OCI-LY1 (cell line): Measurements from ENCODE around the gene RETNLB.

Source experiments
- H2AFZ ChIP-seq: fragments of 200-600 bp; sonication (generic), shearing (Covaris generic); 2 replicates; pipeline ENCODE4 v1.6.0; 2014; ENCODE audit warnings: antibody characterized with exemption, mild to moderate bottlenecking, low read length
- H3F3A ChIP-seq: fragments of 200-600 bp; sonication (generic), shearing (Covaris generic); 2 replicates; pipeline ENCODE4 v1.6.0; 2014; ENCODE audit warnings: mild to moderate bottlenecking, antibody characterized with exemption, low read length, moderate library complexity; ENCODE audit not compliant: insufficient read depth
- H3K27ac ChIP-seq: fragments of 200-600 bp; sonication (generic); 2 replicates; pipeline ENCODE4 v1.5.1; 2014; ENCODE audit warnings: low read length, mixed run types, mild to moderate bottlenecking, low read depth; ENCODE audit not compliant: poor library complexity, severe bottlenecking
- H3K27me3 ChIP-seq: fragments of 200-600 bp; sonication (generic); 2 replicates; pipeline ENCODE4 v1.6.0; 2014; ENCODE audit warnings: antibody characterized with exemption, mild to moderate bottlenecking, low read length, moderate library complexity; ENCODE audit not compliant: insufficient read depth
- H3K36me3 ChIP-seq: fragments of 200-600 bp; sonication (generic); 2 replicates; pipeline ENCODE4 v1.6.1; 2014; ENCODE audit warnings: mild to moderate bottlenecking, antibody characterized with exemption, low read length, moderate library complexity, mixed read lengths; ENCODE audit not compliant: insufficient read depth
- H3K4me1 ChIP-seq: fragments of 200-600 bp; sonication (generic); 2 replicates; pipeline ENCODE4 v1.5.1; 2014; ENCODE audit warnings: mild to moderate bottlenecking, low read length, moderate library complexity; ENCODE audit not compliant: insufficient read depth, severe bottlenecking
- H3K4me2 ChIP-seq: fragments of 200-600 bp; sonication (generic), shearing (Covaris generic); 2 replicates; pipeline ENCODE4 v1.6.1; 2014; ENCODE audit warnings: low read length
- H3K4me3 ChIP-seq: fragments of 200-600 bp; sonication (generic); 2 replicates; pipeline ENCODE4 v1.5.1; 2014; ENCODE audit warnings: low read length, low read depth, mild to moderate bottlenecking, mixed read lengths; ENCODE audit not compliant: poor library complexity, severe bottlenecking
- H3K79me2 ChIP-seq: fragments of 200-600 bp; shearing (Covaris generic); 2 replicates; pipeline ENCODE4 v1.6.1; 2016; ENCODE audit warnings: mixed run types, low read length, mixed read lengths; ENCODE audit not compliant: insufficient read depth
- H3K9ac ChIP-seq: fragments of 200-600 bp; sonication (generic), shearing (Covaris generic); 2 replicates; pipeline ENCODE4 v1.6.1; 2014; ENCODE audit warnings: mild to moderate bottlenecking, low read length, mixed read lengths
- H3K9me2 ChIP-seq: fragments of 200-600 bp; sonication (generic), shearing (Covaris generic); 2 replicates; pipeline ENCODE4 v1.6.1; 2014; ENCODE audit warnings: low read depth, mild to moderate bottlenecking, low read length, mixed read lengths
- H3K9me3 ChIP-seq: fragments of 200-600 bp; shearing (Covaris generic); 2 replicates; pipeline ENCODE4 v1.6.1; 2014; ENCODE audit warnings: low read length, mixed read lengths
- H4K20me1 ChIP-seq: fragments of 200-600 bp; sonication (generic), shearing (Covaris generic); 2 replicates; pipeline ENCODE4 v1.6.0; 2016; ENCODE audit warnings: mild to moderate bottlenecking, low read length; ENCODE audit not compliant: insufficient read depth
- CTCF ChIP-seq: fragments of 200-600 bp; sonication (generic), shearing (Covaris generic); IDR thresholded peaks from 2 replicates; pipeline ENCODE4 v1.5.1; 2017; ENCODE audit warnings: mild to moderate bottlenecking, antibody characterized with exemption, low read length, moderate library complexity, mixed read lengths
- EZH2 ChIP-seq: fragments of 200-600 bp; sonication (generic), shearing (Covaris generic); IDR thresholded peaks from 2 replicates; pipeline ENCODE4 v1.8.0; 2017; ENCODE audit warnings: borderline replicate concordance, mixed run types, mild to moderate bottlenecking, antibody characterized with exemption, low read length, moderate library complexity, mixed read lengths

The RETNLB gene

GRCh38 chr3:108755686-108756085, 1.5 kb downstream of the RETNLB start:
- H3K9me2 ChIP-seq, result no peaks in the 10 kb centered on the region
- H3K4me2 ChIP-seq, result no peak overlapping the region
- H4K20me1 ChIP-seq, result no peaks in the 10 kb centered on the region
- no peak overlapping the region for H3K4me3 ChIP-seq
- no peaks in the 10 kb centered on the region for H3K9me3 ChIP-seq
- H3K9ac ChIP-seq, result no peak overlapping the region
- H3K27me3 ChIP-seq, result no peaks in the 10 kb centered on the region
- H3K4me1 ChIP-seq, result no peaks in the 10 kb centered on the region
- no peak overlapping the region for H2AFZ ChIP-seq
- H3K27ac ChIP-seq, result no peak overlapping the region
- H3K36me3 ChIP-seq, result no peaks in the 10 kb centered on the region
- H3K79me2 ChIP-seq, result no peaks in the 10 kb centered on the region
- no peaks in the 10 kb centered on the region for H3F3A ChIP-seq
- no peak for TF ChIP-seq CTCF
- no peak for TF ChIP-seq EZH2

- no peak overlapping the region for H3K4me2 ChIP-seq
- H3K27ac ChIP-seq, result no peak overlapping the region
- no peaks in the 10 kb centered on the region for H3F3A ChIP-seq
- H3K79me2 ChIP-seq, result no peaks in the 10 kb centered on the region
- no peak for TF ChIP-seq EZH2
- TF ChIP-seq CTCF, result no peak
- H3K36me3 ChIP-seq, result no peaks in the 10 kb centered on the region
- H3K27me3 ChIP-seq, result no peaks in the 10 kb centered on the region
- no peaks in the 10 kb centered on the region for H4K20me1 ChIP-seq
- no peak overlapping the region for H3K4me3 ChIP-seq
- H3K9me2 ChIP-seq, result no peaks in the 10 kb centered on the region
- H3K9ac ChIP-seq, result no peak overlapping the region
- H3K4me1 ChIP-seq, result no peaks in the 10 kb centered on the region
- no peak overlapping the region for H2AFZ ChIP-seq
- no peaks in the 10 kb centered on the region for H3K9me3 ChIP-seq
These were observed 12.4 kb downstream of the RETNLB start for GRCh38 chr3:108744762-108745161.

GRCh38 chr3:108742929-108743328, 14.3 kb downstream of the RETNLB start:
- H3K27ac ChIP-seq, result no peak overlapping the region
- H3K9ac ChIP-seq, result no peak overlapping the region
- H2AFZ ChIP-seq, result no peak overlapping the region
- no peaks in the 10 kb centered on the region for H3K9me2 ChIP-seq
- H3F3A ChIP-seq, result no peaks in the 10 kb centered on the region
- no peaks in the 10 kb centered on the region for H3K79me2 ChIP-seq
- TF ChIP-seq EZH2 (no peak), CTCF (no peak)
- H3K4me3 ChIP-seq, result no peak overlapping the region
- H3K36me3 ChIP-seq, result no peaks in the 10 kb centered on the region
- H3K4me2 ChIP-seq, result no peak overlapping the region
- no peaks in the 10 kb centered on the region for H4K20me1 ChIP-seq
- H3K27me3 ChIP-seq, result no peaks in the 10 kb centered on the region
- no peaks in the 10 kb centered on the region for H3K4me1 ChIP-seq
- no peaks in the 10 kb centered on the region for H3K9me3 ChIP-seq
